Measurements from ENCODE around the gene FBXO9. TPM values are rescaled to one million over a fixed set of nuclear protein-coding genes. Genes with fewer than 3 reads are reported as not detected.
A peak's percentile ranks its signal among the peaks of the same experiment; 100 is the strongest.

The FBXO9 gene
- total RNA-seq, 3 donors from 2014 or later, result 58.9 to 88.5 (median 68.5) TPM

GRCh38 chr6:53032849-53033248 lies 32.4 kb upstream of the FBXO9 start:
- no peaks in the 10 kb centered on the region for H3K9me3 ChIP-seq
- no peaks in the 10 kb centered on the region for H3K4me1 ChIP-seq
- no peak for DNase-seq (ENCODE audit: low spot score in 2 of 2)
- H3K27me3 ChIP-seq, result no peaks in the 10 kb centered on the region
- peak overlapping the region; percentile 45 to 55 for H3K27ac ChIP-seq
- H3K36me3 ChIP-seq, result peaks cover 4% of the 10 kb centered on the region
- H3K4me3 ChIP-seq, result no peak overlapping the region
- intact Hi-C loops (cut with DNase I; ENCODE audit: low total_unique reads), result no loop called here
- TF ChIP-seq POLR2A (IDR thresholded peaks at IDR 0.05) (no peak), CTCF (IDR thresholded peaks at IDR 0.05) (no peak)

GRCh38 chr6:53033764-53034163 lies 31.4 kb upstream of the FBXO9 start:
- Histone ChIP-seq H3K9me3 (no peaks in the 10 kb centered on the region), H3K4me1 (no peaks in the 10 kb centered on the region), H3K4me3 (no peak overlapping the region), H3K27ac (peak overlapping the region; percentile 49 to 55), H3K36me3 (peaks cover 6% of the 10 kb centered on the region), H3K27me3 (no peaks in the 10 kb centered on the region)
- intact Hi-C loops (cut with DNase I; ENCODE audit: low total_unique reads), result no loop called here
- TF ChIP-seq POLR2A (IDR thresholded peaks at IDR 0.05) (no peak), CTCF (IDR thresholded peaks at IDR 0.05) (no peak), POLR2AphosphoS5 (IDR thresholded peaks at IDR 0.05) (no peak)
- DNase-seq (ENCODE audit: low spot score in 2 of 2), result no peak

GRCh38 chr6:53035549-53036213 lies 29.5 kb upstream of the FBXO9 start:
- Histone ChIP-seq H3K4me3 (no peak overlapping the region), H3K27me3 (no peaks in the 10 kb centered on the region), H3K9me3 (no peaks in the 10 kb centered on the region), H3K36me3 (peaks cover 19% of the 10 kb centered on the region), H3K27ac (no peak overlapping the region), H3K4me1 (no peaks in the 10 kb centered on the region)
- TF ChIP-seq POLR2A (IDR thresholded peaks at IDR 0.05) (no peak), POLR2AphosphoS5 (IDR thresholded peaks at IDR 0.05) (no peak)
- intact Hi-C loops (cut with DNase I; ENCODE audit: low total_unique reads), result no loop called here
- no peak for DNase-seq (ENCODE audit: low spot score in 2 of 2)

- intact Hi-C loops (cut with DNase I; ENCODE audit: low total_unique reads), result no loop called here
- Histone ChIP-seq H3K9me3 (no peaks in the 10 kb centered on the region), H3K36me3 (peaks cover 20% of the 10 kb centered on the region), H3K27me3 (no peaks in the 10 kb centered on the region), H3K27ac (no peak overlapping the region), H3K4me3 (no peak overlapping the region), H3K4me1 (no peaks in the 10 kb centered on the region)
- DNase-seq (ENCODE audit: low spot score in 2 of 2), result no peak
- TF ChIP-seq POLR2AphosphoS5 (IDR thresholded peaks at IDR 0.05) (no peak), POLR2A (IDR thresholded peaks at IDR 0.05) (no peak), CTCF (IDR thresholded peaks at IDR 0.05) (no peak)
Observed at GRCh38 chr6:53038141-53038540, 27.1 kb upstream of the FBXO9 start.

GRCh38 chr6:53038596-53038995 lies 26.6 kb upstream of the FBXO9 start:
- no peak for DNase-seq (ENCODE audit: low spot score in 2 of 2)
- intact Hi-C loops (cut with DNase I; ENCODE audit: low total_unique reads), result no loop called here
- Histone ChIP-seq H3K4me1 (no peaks in the 10 kb centered on the region), H3K4me3 (no peak overlapping the region), H3K9me3 (no peaks in the 10 kb centered on the region), H3K27me3 (no peaks in the 10 kb centered on the region), H3K27ac (no peak overlapping the region), H3K36me3 (peaks cover 20% of the 10 kb centered on the region)
- TF ChIP-seq POLR2A (IDR thresholded peaks at IDR 0.05), result no peak
- no peak for TF ChIP-seq POLR2AphosphoS5 (IDR thresholded peaks at IDR 0.05)
- no peak for TF ChIP-seq CTCF (IDR thresholded peaks at IDR 0.05)

All from breast epithelium (tissue), 4 donors.